HG03095 (cell line): Measurements from ENCODE around the gene KIF17.

Experiments used
- ATAC-seq: cut with Tn5 transposase; IDR thresholded peaks from one replicate; pipeline ENCODE4 v1.9.1; 2021; ENCODE audit warnings: moderate library complexity; ENCODE audit not compliant: unreplicated experiment

Gene KIF17

DNA sequence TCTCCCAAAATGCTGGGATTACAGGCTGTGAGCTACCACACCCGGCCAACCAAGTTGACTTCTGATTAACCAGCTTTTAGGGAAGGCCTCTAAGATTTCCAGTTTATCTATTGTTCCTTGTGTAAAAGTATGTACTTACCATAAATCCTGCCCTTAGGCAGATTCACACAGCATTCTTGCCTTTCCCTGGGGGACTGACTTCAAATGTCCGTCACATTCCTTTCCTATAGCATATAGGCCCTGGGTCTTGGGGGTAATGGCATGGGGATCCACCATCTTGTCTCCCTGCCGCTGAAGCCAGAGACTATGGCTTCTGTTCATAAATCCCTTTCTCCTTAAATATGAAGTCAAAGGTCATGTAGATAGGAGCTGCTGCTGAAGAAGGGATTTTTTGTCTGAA, 85.4 kb downstream of the KIF17 start:
- no peak for ATAC-seq

DNA sequence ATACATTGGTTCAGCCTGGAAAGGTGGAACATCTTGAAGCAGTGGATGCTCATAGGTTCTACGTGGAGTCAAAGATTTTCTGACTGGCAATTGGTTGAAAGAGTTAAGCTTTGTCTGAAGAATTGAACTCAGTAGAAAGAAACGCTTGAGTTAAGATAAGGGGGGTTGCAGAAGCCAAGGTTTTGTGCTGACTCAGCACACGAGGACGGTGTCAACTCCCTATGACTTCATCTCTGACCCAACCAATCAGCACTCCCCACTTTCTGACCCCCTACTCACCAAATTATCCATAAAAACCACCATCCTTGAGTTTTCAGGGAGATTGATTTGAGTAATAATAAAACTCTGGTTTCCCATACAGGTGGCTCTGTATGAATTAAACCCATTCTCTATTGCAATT, 87.1 kb downstream of the KIF17 start:
- ATAC-seq = no peak

GRCh38 chr1:20626524-20626923, 91.3 kb downstream of the KIF17 start:
- no peak for ATAC-seq

GRCh38 chr1:20626098-20626427, 91.7 kb downstream of the KIF17 start:
- ATAC-seq = no peak

DNA sequence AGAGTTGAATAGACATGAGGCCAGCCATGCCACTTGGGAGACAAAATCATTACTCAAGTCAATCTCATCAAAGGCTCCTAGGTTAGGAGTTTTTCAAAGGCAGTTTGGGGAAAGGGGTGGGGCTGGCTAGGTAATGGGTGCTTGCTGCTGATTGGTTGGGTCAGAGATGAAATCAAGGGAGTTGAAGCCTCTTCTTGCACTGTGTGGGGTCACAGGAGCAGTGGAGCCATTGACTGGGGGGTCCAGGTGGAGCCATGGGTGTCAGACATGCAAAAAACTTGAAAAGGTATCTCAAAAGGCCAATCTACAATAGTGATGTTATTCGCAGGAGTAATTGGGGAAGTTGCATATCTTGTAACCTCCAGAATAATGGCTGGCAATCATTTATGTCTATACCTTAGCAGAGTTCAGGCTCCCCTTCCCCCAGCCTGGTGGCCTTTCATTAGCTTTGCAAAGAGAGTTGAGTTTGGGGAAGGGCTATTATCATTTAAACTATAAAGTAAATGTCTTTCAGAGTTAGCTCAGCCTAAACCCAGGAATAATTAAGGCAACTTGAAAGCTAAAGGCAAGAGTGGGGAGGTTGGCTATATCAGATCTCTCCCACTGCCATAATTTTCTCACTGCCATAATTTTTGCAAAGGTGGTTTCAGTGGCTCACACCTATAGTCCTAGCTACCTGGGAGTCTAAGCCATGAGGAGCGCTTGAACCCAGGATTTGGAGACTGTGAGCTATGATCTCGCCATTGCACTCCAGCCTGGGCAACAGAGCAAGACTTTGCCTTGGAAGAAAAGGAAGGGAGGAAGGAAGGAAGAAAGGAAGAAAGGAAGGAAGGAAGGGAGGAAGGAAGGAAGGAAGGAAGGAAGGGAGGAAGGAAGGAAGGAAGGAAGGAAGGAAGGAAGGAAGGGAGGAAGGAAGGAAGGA, 92.4 kb downstream of the KIF17 start:
- ATAC-seq = no peak

DNA sequence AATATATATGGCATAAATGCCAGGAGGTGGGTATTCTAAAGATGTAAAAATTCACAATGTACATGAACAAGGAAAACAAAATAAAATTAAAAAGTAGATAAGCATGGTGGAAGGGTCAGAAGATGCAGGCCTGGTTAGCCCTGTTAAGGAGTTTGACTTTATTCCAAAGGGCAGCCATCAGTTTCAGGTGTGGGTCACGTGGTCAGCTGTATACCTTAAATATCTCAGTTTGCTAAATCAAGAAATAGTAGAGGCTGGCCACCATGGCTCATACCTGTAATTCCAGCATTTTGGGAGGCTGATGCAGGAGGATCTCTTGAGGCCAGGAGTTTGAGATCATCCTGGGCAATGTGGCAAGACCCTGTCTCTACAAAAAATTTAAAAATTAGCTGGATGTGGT, 93.1 kb downstream of the KIF17 start:
- no peak for ATAC-seq

DNA sequence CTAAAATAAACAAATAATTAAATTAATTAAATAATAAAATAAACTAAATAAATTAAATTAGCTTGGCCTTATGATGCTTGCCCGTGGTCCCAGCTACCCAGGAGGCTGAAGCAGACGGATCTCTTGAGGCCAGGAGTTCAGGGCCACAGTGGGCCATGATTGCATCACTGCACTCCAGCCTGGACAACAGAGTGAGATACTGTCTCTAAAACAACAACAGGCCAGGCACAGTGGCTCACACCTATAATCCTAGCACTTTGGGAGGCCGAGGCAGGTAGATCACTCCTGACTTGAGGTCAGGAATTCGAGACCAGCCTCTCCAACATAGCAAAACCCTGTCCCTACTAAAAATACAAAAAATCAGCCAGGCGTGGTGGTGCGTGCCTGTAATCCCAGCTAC, 96.8 kb downstream of the KIF17 start:
- ATAC-seq = no peak

DNA sequence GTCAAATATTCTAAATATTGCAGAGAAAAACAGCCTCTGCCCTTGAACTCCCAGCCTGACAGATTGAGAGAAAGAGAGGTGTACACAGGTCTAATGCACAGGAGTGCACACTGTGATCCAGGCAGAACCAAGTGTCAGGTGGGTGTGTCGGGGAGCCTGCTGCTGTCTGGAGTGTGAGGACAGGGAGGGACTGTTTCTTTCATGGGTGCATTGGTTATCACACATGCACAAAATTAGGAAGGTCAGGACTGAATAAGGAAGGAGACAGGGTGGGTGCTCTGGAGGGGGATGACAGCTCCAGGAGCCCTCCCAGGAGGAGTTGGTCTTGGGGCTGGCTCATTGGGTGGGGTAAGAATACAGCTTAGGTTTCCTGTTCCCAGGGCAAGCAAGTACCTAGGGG, 97.8 kb downstream of the KIF17 start:
- ATAC-seq = no peak

DNA sequence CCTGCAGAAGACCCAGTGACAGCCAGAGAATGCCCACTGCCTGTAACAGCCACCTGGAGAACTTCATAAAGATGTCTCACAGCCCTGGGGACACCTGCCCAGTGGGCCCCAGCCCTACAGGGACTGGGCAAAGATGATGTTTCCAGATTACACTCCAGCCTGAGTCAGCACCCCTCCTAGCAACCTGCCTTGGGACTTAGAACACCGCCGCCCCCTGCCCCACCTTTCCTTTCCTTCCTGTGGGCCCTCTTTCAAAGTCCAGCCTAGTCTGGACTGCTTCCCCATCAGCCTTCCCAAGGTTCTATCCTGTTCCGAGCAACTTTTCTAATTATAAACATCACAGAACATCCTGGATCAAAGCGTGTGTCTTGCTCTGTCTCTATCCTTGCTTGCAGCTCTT, 99.3 kb downstream of the KIF17 start:
- no peak for ATAC-seq

DNA sequence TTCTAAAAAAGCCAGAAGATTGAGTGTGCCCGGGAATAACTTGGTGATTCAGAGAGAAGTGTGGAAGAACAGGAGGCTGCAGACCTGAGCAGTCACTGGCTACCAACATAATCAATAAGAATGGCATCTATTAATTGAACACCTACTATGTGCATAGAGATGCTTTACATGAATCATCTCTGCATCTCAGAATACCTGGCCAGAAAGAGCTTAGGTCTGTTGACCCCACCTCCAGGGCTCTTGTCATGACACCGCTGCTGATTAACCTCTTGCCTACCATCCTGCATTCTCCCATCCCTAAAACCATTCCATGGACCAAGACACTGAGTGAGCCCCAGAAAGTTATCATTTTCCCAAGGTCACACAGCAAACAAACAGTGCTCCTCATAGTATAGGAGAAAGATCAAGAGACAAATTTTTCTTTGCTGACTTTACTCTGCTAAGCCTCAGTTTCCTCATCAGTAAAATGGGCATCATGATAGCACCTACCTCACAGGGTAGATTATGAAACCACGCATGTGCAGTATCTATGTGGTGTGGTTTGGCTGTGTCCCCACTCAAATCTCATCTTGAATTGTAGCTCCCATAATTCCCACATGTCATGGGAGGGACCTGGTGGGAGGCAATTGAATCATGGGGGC, 100.8 kb downstream of the KIF17 start:
- ATAC-seq = no peak

- no peak for ATAC-seq
Measured at GRCh38 chr1:20615946-20616846, 101.6 kb downstream of the KIF17 start.

DNA sequence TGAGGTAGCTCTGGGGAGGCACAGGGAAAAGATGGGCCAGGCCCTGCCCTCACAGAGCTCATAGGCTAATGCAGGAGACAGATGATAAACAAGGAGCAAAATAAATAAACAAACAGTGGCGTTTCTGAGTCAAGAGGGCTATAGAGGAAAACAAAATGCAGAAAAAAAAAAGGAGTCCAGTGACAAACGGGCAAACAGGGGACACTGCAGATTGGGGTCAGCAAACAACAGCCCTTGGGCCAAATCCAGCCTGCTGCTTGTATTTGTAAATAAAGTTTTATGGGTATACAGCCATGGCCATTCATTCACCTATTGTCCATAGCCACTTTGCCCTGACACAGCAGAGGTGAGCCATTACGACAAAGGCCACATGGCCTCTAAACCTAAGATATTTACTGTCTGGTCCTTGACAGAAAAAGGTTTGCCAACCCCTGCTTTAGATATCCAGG, 103.7 kb downstream of the KIF17 start:
- no peak for ATAC-seq
